IPS-11a (cell line): ENCODE data around the gene HDAC7.

ENCODE experiments used
- H3K4me3 ChIP-seq: one replicate; pipeline ENCODE4 v1.5.1; 2013; ENCODE audit warnings: low read depth, low read length, control low read depth

The HDAC7 gene

DNA sequence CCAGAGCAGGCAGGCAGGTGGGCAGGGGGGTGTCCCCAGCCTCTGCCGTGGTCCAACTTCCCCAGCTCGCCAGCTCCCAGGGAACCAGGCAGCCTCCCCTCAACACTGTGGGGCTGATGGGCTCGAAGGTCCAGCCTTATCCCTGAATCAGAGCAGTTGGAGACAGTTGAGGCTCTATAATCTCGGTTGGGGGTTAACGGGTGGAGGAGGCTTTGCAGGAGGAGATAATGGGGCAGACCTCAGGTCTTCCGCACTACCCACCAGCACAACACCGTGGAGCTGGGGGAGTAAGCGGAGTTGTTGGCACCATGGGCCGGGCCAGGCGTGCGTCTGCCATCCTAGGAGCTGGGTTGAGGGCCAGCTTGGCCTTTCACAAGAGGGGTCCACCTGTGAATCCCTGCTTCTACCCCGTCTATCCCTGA is 13.9 kb upstream of the HDAC7 start:
- no peak overlapping the region for H3K4me3 ChIP-seq

DNA sequence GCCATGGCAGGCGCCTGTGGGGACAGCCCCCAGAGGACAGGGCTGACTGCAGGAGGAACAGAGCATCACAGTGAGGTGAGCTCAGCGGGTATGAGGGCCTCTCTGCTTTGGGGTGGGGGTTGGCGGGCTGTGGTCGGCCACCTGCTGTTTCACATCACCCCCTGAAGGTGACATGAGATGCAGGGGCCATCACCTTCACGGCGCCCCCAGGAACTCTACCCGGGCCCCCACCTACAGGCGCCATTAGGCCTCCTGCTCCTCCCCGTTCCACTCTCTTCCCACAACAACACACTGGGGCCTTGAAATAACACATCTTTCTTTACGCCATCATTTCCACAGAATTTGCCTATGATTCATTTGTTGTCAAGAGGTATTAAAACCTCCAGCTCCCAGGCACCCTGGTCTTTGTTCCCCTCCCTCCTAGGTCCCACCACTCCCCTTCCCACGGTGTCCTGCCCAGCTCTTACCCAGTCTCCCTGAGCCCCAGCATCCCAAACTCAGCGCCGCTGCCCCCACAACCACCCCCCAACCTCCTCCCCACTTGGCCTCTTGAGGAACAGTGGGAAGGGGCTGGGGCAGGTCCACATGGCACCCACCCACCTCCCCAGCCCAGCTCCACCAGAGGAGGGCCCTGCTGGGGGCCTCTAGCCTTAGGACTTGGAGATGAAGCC is 12.7 kb upstream of the HDAC7 start:
- H3K4me3 ChIP-seq: no peak overlapping the region

DNA sequence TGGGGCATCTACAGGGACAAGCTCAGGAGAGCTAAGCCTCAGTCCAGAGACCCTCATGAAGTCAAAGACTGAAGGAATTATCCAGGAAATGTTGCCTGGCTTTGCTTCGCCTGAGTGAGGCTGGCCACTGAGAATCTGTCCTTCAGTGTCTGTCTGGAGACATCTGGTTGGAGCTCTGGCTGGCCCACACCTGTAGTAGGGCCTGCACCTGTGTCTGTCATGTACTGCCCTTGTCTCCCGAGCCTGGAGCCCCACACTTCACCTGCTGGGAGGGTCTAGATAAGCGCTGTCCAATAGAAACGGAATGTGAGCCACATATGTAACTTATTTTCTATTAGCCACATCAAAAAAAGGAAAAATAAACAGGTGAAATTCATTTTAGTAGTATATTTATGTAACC is 9.9 kb upstream of the HDAC7 start:
- no peak overlapping the region for H3K4me3 ChIP-seq

DNA sequence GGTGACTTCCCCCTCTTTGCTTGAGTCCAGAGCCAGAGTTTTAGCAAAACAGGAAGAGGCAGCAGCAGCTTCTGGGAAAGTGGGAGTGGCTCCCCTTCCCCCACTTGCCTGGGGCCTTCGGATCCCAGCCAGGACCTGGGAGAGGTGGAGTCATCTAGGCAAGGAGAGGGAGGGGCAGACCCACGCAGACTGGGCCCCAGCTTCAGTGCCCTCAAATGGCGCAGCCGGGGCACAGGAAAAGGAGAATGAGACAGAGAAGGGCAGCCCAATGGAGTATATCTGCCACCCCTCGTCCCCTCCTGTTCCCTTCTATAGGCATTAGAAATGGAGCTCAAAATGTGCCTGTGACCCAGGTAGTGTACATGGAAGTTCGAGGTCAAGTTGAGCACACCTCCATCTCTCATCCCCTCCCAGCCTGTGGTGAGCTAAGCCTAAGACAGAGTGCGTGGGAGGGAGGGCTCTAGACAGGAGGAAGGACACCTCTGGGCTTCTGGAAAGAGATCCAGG is 9.3 kb upstream of the HDAC7 start:
- no peak overlapping the region for H3K4me3 ChIP-seq

DNA sequence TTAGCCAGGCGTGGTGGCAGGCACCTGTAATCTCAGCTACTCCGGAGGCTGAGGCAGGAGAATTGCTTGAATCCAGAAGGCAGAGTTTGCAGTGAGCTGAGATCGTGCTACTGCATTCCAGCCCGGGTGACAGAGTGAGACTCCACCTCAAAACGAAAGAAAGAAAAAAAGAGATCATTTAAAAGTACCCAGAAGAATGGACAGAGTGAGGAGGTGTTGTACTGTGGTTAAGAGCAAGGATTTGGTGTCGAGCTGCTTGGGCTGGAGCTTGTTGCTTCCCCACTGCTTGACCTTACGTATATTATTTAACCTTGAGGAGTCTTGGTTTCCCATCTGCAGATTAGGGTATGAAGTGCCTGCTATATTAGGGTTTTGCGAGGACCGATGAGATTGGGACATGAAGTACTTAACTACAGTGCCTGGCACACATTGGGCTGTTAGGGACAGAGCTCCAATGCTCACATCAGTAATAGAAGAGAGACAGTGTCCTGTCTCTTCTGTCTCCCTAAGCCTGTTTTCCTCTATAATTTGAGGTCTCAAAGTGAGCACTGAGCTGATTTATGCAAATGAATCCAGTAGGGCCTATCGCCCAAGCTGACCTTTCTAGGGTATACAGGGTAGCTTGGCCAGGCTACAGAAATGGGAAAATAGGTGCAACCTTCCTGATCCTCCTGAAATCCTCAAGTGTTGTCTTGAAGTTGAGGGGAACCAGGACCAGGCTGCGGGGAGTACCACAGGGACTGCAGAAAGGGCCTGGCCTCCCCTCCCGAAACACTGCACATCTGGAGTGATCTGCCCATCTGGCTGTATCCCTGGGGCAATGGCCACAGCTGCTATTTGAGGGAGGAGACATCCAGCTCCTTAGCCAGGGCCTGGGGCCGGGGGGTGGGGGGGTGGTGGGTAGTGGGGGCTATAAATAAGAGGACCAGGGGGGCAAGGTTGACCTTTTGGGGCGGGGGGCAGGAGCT is 8.6 kb upstream of the HDAC7 start:
- no peak overlapping the region for H3K4me3 ChIP-seq

DNA sequence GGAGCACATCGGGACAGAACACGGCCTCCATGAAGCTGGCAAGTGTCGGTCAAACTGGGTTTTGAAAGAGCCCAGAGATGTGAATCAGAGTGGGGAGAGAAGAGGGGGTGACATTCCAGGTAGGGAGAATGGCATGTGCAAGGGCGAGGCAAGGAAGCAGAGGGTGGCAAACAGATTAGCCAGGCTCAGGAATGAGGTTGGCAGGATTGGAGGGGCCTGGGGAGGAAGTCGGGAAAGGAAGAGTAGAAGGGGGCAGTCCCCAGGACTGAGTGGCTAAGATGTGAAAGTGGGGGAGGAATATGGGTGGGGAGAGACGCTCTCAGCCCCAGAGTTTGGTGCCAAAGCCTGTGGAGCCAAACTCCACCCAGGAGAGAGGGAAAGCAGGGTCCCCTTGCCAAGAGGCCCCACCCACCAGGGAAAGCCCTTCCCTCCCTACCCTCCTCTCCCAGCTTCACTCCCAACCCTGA is 5.5 kb upstream of the HDAC7 start:
- no peak overlapping the region for H3K4me3 ChIP-seq

DNA sequence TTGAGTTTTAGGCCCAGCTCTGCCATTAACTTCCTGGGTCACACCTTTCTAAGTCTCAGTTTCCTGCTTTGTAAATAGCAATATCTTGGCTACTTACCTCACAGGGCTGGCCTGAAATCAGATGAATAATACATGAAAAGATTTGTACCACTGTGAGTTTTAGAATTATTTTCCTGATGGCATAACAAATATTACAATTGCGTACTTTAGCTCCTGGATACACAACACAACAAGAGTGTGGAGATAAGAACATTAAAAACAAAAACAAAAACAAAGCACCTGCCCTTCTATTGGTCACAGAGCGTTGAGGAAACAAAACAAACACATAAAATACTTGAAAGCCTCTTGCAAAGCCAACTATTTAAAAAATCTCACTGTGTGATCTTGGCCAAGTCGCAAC is 4.9 kb upstream of the HDAC7 start:
- H3K4me3 ChIP-seq: no peak overlapping the region

DNA sequence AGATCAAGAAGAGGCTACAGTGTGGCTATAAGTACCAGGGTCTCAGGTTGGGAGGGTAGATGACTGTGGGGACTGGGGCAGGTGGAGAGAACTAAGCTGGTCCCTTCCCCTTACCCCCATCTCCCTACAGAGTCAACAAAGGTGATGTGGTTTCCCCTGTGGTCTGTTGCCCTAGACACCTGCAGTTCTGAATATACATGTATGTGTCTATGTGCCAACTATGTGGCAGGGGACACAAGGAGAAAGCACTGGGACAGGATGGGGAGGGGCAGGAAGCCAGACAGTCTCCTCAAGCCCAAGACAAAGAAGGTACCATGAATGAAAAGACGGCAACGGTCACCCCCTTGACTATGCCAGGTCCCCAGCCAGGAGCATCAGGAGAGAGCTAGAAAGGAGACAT is 4.5 kb upstream of the HDAC7 start:
- no peak overlapping the region for H3K4me3 ChIP-seq

DNA sequence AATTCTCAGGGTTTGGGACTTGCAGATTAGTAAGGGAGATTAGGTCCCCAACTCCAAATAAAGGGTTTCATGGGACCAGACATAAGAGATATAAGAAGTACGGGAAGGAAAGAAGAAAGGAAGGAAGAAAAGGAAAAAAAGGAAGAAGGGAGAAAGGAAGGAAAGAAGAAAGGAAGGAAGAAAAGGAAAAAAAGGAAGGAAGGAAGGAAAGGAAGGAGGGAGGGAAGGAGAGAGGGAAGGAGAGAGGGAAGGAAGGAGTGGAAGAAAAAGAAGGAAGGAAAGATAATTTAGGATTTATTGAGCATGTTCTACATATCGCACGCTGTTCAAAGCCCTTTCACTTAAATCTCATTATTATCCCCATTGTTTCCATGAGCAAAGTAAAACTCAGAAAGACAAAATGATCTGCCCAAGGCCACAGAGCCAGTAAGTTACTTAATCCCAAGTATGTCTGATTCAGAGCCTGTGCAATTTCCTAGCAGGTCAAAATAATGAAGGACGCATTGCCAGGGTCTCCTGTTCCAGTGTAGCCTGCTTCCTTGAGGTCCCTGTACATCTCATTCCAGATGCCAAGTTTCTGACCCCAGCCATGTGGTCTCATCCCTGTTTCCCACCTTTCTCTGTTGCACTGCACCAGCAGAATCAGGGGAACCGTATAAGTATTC is 3.9 kb upstream of the HDAC7 start:
- H3K4me3 ChIP-seq: no peak overlapping the region

DNA sequence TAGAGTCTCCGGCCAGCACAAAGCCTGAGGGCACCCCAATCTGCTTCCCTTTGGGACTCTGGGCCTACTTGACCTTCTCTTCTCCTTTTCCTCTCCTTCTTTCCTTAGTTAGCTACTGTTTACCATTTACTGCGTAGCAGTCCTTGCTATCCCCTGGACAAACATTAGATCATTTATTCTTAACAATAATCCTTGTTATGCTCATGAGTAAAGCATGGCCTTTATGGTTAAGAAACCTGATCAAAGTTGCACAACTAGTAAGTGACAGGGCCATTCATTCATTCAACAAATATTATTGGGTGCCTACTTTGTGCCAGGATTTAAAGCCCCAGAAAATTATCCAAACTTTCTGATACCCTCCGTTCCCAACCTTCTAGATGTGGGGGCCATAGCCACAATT is 3.2 kb upstream of the HDAC7 start:
- H3K4me3 ChIP-seq: no peak overlapping the region

DNA sequence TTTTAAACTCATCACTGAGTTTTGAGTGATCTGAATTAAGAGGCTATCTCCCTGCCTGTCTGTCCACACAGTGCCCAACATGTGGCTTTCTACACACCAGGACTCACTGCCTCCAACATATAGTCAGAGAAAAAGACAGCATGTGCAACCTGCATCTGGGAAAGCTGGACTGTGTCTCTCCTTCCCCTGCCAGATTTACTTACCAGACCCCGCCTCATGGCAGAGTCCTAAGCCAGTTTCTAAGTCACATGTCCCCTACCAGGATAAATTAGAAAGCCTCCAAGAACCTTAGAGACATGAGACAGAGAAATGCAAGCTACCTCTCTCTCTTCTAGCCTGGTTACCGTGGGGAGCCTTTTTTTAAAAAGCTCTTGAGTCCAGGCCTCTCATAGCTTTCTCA is 2.7 kb upstream of the HDAC7 start:
- H3K4me3 ChIP-seq: no peak overlapping the region

DNA sequence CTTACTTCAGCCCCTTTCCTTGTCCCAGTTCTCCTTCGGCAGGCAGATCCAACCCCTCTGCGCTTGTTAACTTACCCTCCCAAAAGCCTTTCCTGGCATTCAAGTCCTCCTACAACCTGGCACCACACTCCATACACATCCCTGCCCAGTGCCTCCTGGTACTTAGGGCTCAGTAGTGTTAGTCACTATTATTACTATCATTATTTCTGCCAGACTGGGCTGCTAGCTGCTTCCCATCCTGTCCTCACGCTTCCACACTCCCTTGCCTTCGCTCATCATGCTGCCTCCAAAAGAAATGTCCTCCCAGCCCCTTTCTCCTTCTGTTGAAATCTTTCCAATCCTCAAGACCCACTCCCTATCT is 1.6 kb upstream of the HDAC7 start:
- no peak overlapping the region for H3K4me3 ChIP-seq

DNA sequence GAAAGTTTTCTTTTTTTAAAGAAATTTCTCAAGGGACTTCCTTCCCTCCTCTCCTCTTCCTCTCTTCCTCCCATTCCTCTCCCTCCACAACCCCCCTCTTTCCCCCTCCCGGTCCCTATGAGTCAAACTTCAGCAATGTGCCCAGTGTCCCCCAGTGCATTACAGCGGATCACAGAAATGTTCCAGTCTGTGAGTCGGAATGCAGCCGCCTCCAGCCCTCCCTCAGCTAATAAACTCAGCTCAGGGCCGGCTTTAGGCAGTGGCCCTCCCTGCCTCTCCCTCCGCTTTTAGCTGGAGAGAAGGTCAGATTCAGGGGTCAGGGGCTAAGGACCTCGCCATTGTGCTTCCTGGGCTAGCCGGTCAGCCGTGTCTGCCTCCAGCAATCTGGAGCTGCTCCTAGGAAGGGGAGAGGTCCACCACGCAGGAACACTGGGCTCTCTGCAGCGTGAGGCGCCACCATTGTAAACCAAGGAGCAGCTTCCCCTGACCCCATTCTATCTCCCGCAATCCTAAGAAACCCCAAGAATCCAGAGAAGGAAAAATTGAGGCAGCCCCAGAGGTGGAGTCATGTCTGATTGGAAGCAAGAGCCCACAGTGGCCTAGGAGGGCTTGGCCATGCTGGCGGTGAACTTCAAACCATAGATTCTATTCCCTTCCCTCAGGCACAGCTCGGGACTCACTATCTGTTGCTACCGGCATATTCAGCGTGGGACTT is 1.1 kb upstream of the HDAC7 start:
- peak overlapping the region; percentile 55 for H3K4me3 ChIP-seq

DNA sequence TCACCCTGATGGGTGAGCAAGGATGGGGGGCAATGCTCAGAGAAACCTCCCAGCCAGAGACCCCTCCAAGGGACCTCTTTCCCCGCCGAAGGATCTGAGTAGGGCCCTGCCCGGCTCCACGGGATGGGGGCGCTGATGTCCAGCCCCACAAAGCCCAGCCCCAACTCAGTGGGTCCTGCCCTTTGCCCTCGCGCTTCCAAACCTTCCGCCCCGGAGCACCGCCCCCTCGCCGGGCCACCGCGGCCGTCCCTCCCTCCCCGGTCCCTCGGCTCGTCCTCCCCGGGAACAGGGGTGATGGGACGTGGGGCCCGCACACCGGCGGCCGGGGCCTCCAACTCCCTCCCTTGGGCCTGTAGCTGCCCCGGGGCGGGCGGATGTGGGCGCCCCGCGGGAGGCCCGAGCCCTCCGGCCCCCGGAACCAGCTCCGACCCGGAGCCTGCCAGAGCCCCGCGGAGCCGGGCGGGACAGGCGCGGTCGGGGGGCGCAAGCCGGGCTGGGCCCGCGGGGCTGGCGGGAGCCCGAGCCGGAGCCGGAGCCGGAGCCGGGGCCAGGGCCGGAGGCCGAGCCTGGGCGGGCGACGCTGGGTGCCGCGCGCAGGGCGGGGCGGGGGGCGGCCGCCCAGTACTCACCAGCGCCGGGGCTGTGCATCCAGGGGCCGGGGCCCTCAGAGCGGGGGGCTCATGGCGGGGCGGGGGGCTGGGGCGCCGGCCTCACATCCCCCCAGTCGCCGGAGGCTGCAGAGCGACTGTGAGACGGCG is 386 bp downstream of the HDAC7 start:
- H3K4me3 ChIP-seq: peak overlapping the region; percentile 61

DNA sequence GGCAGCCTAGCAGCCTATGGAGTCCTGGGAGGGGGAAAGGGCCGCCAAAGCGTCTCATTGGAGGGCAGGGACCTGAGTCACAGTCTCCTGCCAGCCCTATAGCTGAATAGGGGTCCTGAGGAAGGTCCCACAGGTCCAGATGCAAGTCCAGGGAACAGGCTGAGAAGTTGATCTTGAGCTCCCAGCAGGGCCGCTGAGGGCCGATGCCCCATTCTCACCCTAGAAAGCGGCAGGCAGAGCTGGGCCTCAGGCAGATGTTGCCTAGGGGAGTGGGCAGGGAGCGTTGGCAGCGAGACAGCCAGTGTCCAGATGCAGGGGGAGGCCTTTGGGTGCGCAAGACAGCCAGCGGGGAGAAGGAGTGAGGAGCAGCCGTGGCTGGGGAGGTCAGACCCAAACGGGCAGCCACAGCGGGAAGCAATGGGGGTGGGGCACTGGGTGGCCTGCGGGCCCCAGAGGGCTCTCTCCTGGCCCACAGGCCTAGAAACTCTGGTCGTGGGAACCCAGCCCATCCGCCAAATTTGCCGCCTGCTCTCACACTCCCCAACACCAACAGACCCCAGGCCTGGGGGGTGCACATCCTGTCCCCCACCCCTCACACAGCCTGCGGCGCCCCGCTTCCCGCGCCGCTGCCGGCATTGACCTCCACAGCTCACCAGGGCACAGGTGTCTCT is 1.1 kb downstream of the HDAC7 start:
- peak overlapping the region; percentile 61 for H3K4me3 ChIP-seq

DNA sequence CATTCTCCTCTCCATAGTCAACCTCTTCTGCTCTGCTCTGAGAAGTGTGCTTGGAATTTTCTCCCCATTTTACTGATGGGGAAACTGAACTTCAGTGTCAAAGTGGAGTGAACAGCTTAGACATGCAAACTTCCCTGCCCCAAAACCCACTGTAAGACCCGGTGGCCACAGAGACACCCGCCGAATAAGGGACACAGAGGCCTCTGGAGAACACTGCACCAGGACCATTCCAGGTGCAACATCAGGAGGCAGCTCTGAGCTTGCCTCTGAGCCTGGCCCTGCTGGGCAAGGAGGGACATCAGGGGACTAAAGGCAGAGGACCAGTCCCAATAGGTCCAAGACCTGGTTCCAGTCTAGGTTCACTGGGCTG is 1.7 kb downstream of the HDAC7 start:
- H3K4me3 ChIP-seq: peak overlapping the region; percentile 9

DNA sequence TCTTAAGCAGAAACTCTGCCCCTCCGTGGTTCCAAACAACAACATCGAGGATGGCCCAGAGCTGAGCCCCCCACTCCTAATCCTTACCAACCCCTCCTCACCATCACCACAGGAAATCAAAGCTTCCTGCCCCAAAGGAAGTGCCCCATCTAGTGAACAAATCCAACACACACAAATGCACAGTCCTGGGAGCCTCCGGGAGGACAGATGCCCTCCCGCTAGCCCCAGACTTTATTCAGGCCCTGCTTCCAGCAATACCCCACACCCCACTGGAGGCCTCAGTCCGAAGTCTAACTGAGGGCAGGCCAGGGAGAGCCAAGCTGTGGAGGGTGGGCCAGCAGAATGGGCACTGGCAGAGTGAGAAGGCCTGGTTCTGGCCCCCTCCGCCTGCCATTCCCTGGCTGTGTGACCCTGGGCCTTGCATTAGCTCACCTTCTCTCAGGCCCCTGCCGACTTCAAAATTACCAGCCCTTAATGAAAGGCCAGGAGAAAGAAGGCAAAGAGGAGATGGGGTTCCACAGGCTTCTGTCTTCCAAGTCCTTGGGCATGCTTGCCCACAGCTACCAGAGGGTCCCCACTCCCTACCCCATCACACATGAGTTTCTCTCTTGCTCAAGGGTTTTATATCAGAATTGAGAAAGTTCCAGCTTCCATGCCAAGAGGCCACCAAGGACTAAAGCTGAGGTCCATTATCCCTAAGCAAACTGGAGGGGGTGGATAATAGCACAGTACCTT is 2.3 kb downstream of the HDAC7 start:
- H3K4me3 ChIP-seq: no peak overlapping the region

DNA sequence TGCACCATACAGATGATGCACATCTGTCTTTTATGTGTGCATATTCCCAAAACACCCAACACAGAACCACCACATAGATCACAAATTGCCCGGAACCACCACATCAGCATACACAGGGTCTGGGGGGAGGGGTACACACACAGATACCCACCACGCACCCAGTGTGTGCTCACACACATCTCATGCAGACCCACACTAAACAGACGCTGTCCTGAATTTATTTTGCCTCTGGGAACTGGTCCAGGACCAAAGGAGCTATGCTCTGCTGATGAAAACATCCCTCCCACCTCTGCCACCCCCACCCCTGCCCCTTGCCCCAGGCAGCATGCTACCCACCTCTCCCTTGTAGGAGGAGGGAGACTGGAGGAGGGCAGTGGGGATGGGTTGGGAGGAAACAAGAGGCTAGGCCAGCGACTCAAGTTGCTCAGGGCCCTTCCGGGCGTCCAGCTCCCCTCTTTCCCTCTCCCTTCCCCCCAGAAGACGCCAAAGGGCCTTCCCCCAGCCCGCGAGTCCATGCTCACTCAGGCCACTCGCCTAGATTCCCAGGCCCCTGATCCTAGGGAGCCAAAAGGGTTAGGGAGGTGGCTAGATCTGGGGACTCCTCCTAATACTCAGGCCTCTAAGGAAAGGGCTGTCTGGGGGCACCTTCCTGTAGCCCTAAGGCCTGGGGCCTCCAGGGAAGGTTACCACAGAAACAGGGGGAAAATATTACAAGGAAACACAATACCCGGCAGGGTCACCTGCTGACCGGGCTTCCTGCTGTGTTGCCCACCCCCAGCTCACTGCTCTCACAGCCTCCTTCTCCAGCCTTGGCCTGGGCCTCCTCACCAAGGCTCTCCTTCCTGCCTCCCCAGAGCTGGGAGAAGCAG is 3.1 kb downstream of the HDAC7 start:
- H3K4me3 ChIP-seq: no peak overlapping the region
